HG02571 (cell line): Measurements from ENCODE around the gene ZNF423.
"Not testable (repeated sequence)": the region's sequence is repeated elsewhere in the genome, so short reads cannot be mapped to it uniquely, and the experiment has no call there.

Source experiments
- ATAC-seq: cut with Tn5 transposase; IDR thresholded peaks from one replicate; pipeline ENCODE4 v1.9.1; 2021; ENCODE audit warnings: mild to moderate bottlenecking, moderate library complexity; ENCODE audit not compliant: unreplicated experiment

The ZNF423 gene

DNA sequence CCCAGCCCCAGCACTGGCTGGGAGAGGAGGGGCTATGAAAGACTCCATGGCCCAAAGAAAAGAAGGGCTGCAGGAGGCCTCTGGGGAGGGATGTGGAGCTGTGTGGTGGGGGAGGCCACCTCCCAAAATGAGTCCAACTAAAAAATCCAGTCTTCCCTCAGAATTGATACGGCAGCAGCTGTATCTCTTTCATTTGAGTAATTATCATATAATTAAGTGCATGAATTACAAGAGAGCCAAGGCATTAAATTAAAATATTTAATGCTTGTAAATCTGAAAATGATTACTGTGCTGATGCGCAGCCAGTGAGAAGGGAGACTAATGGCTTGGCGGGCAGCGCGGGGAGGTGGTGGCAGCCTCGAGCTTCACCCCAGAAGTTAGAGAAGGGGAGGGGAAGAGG is 289.5 kb downstream of the ZNF423 start:
- no peak for ATAC-seq

DNA sequence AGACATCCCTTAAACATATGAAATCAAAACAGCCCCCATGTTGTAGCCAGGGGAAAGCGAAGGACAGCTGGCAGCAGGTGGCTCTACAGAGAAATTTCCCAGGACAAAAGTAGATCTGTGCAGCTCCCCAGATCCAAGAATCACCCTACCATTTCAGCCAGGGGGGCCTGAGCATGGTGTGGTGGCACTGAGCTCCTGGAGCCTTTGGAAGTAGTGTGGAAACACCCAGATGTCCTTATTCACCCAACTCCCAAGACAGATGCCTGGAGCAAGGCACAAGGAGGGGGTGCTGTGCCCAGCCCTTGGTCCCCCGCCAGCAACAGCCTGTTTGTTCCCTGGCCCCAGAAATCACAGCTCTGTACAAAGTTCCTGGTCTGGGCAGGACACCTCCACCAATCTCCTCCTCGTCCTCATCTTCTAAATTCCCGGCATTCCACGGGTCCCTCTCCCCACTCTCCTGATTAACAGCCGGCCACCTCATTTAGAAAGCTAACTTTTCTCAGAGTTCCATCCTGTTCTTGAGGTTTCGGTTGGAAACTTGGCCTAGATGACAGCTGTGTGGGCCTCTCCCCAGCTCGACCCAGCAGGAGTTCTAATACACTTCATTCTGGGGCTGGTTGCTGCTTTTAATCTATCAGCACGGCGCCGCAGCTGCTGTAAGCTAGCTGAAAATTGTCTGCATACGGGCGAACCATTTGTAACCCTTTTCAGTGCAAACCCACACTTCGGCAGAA is 291.2 kb downstream of the ZNF423 start:
- ATAC-seq, result no peak

DNA sequence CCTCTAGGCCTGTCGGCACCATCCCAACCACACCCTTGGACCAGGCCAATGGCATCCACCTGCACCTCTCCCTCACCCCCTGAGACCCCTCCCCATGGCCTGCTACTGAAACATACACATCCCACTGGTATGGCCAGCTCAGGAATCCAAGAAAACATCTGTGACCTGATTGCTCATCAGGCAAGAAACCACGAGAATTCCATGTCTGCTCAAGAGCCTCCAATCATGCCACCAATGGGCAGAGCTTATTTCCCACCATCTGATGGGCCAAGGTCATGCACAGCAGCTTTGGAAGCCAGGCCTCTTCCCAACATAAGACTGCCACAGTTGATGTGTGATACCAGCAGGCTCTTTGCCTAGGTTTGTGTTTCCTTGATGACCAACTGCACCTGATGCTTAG is 292.2 kb downstream of the ZNF423 start:
- ATAC-seq, result no peak

DNA sequence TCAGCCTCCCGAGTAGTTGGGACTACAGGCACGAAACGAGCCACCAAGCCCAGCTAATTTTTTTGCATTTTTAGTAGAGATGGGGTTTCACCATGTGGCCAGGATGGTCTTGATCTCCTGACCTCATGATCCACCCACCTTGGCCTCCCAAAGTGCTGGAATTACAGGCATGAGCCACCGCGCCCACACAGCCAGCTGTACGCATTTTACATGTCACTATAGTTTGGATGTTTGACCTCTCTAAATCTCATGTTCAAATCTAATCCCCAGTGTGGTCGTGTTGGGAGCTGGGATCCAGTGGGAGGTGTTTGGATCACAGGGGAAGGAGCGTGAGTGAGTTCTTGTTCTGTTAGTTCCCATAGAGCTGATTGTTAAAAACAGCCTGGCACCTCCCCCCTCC is 293.0 kb downstream of the ZNF423 start:
- not testable (repeated sequence) for ATAC-seq

DNA sequence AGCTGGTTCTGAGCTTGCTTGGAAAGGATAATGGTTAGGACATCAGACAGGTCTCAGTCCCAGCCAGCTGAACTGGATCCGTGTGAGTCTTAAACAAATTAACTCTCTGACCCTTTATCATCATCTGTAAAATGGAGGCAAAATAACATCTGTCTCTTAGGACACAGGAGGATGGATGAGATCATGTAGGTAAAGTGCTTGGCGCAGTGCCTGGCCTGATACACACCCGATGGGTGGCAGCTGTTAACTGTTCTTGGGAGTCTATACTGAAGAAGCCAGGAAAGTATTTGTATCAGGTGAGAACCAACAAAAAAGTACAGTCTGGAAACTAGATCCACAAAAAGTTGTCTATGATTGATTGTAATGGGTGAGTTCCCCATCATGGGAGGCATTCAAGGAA is 293.7 kb downstream of the ZNF423 start:
- ATAC-seq, result no peak

DNA sequence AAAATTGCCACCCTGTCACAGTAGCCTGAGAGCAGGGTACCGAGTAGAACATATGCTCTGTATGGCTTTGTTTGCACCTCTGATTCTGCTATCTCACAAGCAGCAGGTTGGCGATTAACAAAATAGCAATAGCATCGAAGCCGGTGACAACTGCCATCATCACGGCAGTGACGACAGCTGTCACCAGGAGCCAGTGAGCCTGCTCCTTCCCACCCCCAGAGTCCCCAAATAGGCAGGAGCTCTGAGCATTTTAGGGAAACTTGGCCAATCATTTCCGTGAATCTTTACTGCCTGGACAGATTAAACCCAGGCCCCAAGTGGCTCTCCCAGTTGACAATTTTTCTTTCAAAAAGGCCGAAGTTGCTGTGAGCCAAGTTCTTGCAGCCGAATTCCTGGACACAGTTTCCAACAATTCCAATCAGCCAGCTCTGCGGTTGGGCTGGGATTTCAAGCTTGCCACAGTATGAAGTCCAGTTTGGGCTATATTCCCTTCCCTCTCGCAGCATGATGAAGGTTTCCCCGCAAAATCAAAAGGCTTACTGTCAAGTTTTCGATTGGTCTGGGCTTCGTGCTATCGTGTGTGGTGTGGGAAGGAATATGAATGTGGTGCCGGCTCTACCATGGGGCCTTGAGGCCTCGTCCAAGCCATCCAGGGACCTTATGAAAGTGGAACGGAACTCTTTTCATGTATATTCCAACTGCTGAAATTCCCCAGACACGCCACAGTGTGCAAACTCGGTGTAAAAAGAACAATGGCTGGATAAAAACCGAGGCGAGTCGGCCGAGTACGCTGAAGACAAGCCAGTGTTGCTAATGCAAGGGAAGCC is 295.7 kb downstream of the ZNF423 start:
- ATAC-seq, result no peak

DNA sequence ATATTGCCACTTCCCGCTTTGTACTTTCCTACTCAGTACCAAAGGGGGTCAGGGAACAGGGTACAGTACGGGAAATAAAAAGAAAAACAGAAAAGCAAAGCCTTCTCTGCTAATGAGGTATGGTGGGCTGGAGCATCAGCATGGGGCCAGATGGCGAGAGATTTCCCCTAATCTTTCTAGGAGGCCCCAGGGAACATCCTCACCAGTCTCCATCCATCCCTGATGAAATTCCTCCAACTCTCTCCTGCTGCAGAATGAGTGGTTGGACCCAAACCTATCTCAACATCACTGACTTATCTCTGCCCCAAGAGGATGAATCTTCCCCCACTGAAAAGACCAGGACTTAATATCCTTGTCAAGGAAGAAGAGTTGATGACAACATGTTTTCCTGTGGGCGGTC is 296.7 kb downstream of the ZNF423 start:
- ATAC-seq, result no peak

DNA sequence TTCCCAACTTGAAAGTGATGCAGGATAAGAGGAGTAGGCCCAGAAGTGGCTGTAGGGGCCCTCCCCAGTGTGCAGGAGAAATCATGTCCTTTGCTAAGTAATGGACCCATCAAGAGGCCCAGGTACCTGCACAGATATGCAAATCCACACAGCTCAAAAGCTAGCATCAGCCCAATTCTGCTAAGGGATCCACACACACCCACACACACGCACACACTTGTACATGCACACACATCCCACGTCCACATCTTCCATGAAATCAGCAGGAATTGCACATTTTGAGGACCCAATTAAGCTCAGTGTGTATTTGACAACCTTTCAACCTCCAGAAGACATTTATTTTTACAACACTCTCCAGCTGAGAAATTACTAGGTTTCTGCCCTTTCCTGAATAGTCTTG is 297.5 kb downstream of the ZNF423 start:
- no peak for ATAC-seq

DNA sequence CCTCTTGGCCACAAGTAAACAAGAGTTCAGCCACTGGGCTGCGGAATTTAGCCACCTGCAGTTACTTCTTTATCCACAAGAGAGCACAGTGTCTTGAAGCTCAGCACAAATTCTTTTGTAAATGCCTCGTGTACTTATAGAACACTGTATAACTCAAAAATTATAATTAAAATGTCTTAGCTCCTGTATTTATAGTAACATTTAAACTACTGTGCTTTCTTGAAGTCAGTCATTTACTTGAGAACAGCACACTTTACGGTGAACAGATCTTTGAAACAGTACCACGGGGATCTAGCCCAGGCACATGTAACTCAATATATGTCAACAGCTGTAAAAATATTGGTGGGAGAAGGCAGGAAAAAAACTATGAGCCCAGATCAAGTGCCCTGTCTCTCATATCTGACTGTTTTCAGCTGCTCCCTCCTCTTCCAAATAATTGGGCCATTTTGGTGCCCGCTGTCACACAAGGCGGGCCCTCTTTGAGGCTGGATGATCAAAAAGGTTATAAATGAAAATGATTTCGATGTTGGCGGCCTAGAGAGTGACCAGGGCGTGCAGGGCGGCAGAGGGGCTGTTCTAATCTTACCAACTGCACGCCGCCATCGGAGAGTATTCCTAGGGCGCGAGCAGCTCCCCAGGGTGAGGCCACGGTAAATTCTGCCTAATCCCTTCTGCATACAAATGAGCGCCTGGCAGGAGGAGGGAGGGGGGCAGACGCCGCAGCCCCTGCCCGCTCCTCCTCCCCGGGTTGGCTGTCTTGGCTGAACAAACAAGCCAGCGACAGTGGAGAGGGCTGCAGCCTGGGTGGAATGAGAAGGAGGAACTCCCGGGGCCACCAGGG is 299.1 kb downstream of the ZNF423 start:
- ATAC-seq, result no peak

DNA sequence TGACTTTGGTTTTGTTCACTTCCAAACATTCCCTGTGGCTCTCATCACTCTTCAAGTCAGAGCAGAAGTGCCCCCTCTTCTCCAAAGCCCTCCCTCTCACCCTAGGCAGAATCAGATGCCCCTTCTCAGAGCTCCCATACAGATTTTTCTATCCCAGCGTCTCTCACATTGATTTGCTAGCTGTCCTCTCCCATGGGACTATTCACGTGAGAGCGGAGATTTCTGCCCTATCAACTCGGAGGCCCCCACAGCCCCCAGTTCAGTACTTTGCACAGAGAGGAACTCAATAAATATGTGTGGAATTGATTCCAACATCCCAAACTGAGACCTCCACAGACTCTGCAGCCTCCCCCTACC is 299.7 kb downstream of the ZNF423 start:
- no peak for ATAC-seq

DNA sequence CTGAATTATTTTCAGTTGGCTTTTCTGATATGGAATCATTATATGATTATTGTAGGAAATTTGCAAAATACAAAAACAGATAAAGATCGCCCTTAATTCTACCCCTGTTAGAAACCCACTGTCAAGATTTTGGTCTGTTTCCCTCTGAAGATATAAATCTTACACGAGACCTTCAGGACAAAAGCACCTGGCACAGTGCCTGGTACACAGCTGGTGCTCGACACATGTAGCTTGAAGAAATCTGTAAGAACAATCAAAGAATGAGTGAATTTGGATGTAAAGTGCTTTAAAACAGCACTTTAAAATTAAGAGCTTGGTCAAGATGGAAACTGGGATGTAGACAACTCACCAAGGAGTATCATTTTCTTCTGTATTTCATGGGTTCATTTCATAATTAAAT is 301.2 kb downstream of the ZNF423 start:
- no peak for ATAC-seq

DNA sequence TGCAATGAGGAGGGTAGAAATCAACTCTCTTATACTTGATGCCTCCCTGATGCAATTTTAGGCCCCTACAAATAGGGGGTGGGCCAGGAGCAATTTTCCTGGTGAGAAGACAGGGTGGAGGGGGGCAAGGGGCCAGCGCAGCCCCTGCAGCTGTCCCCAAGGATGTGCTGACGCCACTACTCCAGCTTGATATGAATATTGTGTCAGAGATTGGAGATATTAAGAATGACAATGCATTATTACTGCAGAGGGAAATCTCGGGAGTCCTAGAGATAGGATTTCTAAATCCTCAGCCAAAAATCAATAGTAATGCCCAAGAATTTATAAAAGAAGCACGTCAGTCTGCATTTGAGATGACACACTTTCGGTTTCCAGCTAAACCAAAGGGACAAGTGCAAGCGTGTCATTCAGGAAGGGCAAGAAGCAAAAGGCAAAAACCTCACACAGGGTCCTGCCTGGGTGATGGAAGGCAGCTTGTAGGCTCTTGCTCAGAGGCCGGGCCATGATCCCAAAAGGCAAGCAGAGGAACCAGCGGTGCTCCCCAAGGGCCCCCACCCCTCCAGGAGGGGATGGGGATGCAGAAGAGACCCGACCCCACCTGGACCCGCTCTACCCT is 303.5 kb downstream of the ZNF423 start:
- no peak for ATAC-seq

DNA sequence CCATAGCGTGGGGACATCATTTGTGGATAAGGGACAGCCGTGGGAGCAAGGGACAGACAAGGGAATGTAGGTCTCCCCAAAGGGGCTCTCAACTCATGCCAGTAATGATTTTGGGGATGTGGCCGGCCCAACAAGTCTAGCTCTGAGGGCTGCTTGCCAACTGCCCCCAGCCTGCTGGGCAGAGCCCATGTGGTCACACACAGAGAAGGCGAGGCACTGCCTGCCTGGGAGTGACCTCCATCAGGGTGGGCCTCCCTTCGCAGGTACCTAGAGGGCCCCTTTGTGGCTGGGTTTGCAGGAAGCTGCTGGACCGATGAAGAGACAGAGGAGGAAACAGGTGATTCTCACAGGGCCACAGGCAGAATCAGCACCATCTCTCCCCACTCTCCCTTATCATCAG is 305.2 kb downstream of the ZNF423 start:
- ATAC-seq, result no peak

DNA sequence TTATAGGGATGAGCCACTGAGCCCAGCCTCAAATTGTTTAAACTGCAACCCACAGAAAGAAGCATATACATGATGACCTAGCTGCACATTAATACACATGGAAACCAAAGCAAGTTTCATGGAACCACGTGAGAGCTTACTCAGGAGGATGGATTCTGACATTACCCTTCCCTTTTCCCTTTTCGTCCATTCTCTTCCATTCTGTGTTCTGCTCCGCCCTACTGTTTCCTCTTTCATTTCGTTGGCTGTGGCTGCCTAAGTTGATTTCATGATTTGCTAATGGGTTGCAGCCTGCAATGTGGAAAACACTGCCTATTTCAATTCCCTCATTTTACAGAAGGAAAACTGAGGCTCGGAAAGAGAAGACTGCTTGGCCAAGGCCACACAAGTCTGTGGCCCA is 305.8 kb downstream of the ZNF423 start:
- ATAC-seq, result no peak

DNA sequence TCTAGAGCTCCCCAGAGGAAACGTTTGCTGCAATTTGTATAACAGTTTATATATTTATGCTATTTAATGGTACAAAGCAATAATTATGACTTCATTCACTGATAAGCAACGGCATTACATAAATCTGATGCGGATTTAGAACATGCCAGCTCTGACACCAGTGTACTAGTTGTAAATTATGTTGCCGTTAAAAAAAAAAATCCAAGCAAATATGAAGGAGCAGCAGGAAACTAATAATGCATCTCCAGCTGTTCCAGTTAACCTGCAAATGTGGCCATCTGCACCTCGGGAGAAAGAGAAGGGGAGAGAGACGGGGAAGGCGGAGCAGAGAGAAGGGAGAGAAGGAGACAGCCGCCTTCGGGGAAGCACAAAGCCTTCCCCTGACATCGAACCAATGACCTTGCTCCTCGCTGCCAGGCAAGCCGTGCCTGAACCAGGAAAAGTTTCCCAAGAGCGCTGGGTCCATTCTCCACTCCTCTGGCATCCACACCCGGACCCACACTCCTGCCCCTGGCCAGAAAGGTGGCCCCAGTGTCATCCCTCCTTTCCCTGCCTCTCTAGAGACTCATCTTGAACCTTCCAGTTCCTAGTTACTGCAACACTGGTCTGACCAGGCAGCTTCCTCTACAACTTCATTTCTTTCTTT is 307.5 kb downstream of the ZNF423 start:
- ATAC-seq, result no peak

DNA sequence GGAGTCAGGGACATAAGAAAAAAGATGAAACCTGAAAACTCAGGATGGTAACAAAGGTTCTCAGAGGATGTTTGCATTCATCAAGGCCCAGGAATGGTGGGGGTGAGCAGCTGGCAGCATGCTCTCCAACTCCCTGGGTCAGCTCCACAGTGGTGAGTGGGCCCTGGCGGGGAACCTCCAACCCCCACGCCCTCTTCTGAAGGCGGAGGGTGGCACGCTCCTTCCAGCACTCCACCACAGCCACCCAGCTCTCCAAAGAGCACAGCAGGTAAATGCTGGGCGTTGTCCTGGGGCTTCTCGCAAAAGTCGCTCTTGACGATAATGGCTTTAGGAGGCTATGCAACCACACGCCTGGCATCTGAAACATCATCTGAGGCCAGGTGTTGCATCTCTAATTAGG is 308.5 kb downstream of the ZNF423 start:
- ATAC-seq, result no peak

DNA sequence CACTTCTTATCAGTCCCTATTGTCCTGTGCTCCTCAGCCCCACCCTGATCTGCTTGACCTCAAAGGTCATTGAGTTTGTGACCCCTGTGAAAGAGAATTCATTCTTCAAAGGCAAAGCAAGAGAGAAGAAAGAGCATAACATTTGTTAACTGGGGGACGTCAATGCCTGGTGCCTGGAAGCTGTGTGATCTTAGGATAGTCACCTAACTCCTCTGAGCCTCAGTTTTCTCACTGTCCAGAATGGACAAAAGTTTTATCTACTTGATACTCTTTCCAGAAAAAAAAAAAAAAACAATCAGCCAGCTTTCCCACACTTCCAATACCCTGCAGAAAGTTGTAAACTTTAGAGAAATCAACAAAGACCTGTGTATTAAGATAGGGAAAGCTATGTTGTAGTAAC is 309.2 kb downstream of the ZNF423 start:
- ATAC-seq, result no peak

DNA sequence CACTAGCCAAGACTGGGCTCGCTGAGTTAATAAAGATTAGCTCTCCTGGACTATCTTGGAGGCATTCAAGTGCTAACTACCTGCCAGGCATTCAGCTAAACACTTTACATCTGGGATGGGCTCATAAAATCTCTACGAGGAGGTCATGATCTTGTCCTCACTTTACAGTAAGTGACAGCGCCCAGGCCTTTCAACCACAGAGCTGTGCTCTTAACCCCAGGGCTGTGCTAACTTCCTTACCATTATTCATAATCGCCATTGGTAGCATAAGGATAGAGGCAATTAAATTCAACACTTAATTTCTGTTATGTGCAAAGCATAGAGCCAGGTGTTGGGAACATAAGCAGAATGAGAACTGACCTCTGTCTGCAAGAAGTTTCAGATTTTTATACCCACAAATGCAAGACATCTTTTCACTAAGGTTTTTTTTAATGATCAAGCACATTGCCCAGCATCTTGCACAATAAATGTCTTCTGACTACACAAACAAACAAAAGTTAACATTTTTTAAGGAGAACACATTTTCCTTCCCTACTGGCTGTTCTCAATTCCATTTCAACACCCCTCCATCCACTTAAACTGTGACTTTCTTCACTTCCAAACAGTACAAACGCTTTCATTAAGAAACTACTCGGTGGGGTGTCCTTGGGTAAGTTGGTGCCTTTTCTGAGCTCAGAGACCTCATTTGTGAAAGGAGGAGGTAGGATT is 310.0 kb downstream of the ZNF423 start:
- no peak for ATAC-seq

DNA sequence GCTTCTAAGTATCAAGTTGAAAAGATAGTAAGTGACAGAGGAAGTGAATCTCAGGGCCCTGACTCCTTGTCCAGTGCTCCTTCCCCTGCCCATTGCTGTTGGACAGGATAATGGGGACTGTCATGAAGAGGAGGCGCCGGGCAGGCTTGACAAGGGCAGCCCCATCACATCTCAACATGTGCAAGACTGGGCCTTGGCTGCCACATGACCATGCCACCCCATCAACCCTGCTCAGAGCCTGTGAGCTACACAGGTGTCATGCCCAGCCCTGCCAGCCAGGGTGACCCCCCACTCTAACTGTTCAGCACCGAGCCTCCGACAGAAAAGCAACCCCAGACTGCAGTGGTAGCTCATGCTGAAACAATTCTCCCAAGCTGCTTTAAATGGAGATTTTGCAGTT is 310.7 kb downstream of the ZNF423 start:
- ATAC-seq, result no peak

DNA sequence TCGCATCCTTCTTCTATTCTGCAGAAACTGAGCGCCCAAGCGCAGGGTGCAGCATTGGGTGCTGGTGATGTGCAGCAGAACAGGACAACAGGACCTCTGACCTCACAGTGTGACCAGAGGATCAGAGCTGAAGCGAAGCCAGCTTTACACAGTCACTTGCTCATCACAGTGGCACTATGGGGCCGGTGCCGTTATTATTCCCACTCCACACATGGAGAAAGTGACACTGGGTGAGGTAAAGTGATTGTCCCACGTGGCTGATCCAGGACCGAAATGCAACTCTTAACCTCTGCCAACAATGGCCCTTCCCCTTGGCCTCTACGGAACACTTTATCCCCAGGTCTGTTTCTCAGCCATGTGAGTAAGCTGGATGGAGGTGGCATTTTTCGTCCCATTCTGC is 311.1 kb downstream of the ZNF423 start:
- no peak for ATAC-seq
